ENCODE measurements around the gene SRSF2. TPM values are rescaled to one million over a fixed set of nuclear protein-coding genes. Genes with fewer than 3 reads are reported as not detected.

The SRSF2 gene
- total and polyA plus RNA-seq, 4 donors: 136 to 251 (median 193) TPM

GRCh38 chr17:76704805-76705204 lies 32.3 kb downstream of the SRSF2 start:
- Histone ChIP-seq H3K4me1 (ENCODE audit: control insufficient read depth in 5 of 5, insufficient read depth in 5 of 5, low read length in 5 of 5) (peaks cover 0 to 41% (median 24%) of the 10 kb centered on the region in 5 donors), H3K36me3 (ENCODE audit: control insufficient read depth in 4 of 4, insufficient read depth in 4 of 4, low read length in 4 of 4) (peaks cover 0 to 2% (median 0%) of the 10 kb centered on the region in 4 donors), H3K4me3 (no peak overlapping the region), H3K27ac (ENCODE audit: low read depth in 1 of 2, low read length in 1 of 2) (no peak overlapping the region), H3K9me3 (ENCODE audit: control insufficient read depth in 4 of 4, insufficient read depth in 3 of 4, low read length in 3 of 4) (peaks cover 0 to 2% (median 0%) of the 10 kb centered on the region in 4 donors), H3K27me3 (ENCODE audit: control insufficient read depth in 3 of 3, insufficient read depth in 3 of 3, low read length in 2 of 3) (no peaks in the 10 kb centered on the region), H3K9ac (ENCODE audit: insufficient read depth in 1 of 2, low read length in 2 of 2) (no peak overlapping the region)
- no peak for TF ChIP-seq CTCF (IDR thresholded peaks at IDR 0.05; ENCODE audit: control extremely low read depth, extremely low read depth)
- 37 to 71% methylated on average over 4 of the region's 4 CpGs for WGBS, 2 donors
- DNase-seq (no peak), ATAC-seq (ENCODE audit: insufficient read depth, low FRiP score) (no peak)

- WGBS, 2 donors: 89 to 96% methylated on average over 10 of the region's 10 CpGs
Observed at GRCh38 chr17:76702941-76703637, 34.0 kb downstream of the SRSF2 start.

DNA sequence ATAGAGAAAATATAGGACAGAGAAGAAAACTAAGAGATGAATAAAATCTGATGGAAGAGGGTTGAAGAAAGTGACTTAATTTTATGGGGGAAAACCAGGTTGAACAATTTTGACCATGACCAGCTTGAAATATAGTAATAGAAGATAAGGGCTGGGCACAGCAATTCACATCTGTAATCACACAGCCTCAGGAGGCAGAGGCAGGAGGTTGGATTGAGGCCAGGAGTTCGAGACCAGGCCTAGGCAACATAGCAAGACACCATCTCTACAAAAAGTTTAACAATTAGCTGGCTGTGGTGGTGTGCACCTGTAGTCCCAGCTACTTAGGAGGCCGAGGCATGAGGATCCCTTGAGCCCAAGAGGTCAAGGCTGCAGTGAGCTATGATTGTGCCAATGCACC lies 35.1 kb downstream of the SRSF2 start:
- Histone ChIP-seq H3K9me3 (ENCODE audit: control insufficient read depth in 4 of 4, insufficient read depth in 3 of 4, low read length in 3 of 4) (peaks cover 0 to 2% (median 0%) of the 10 kb centered on the region in 4 donors), H3K4me3 (no peak overlapping the region), H3K27me3 (ENCODE audit: control insufficient read depth in 3 of 3, insufficient read depth in 3 of 3, low read length in 2 of 3) (no peaks in the 10 kb centered on the region), H3K27ac (ENCODE audit: low read depth in 1 of 2, low read length in 1 of 2) (peak overlapping the region in 1 of 2 donors; percentile 92), H3K36me3 (ENCODE audit: control insufficient read depth in 4 of 4, insufficient read depth in 4 of 4, low read length in 4 of 4) (no peaks in the 10 kb centered on the region), H3K4me1 (ENCODE audit: control insufficient read depth in 5 of 5, insufficient read depth in 5 of 5, low read length in 5 of 5) (peaks cover 11 to 37% (median 25%) of the 10 kb centered on the region in 5 donors), H3K9ac (ENCODE audit: insufficient read depth in 1 of 2, low read length in 2 of 2) (peak overlapping the region in 1 of 2 donors; percentile 23)
- ATAC-seq (ENCODE audit: insufficient read depth, low FRiP score) (no peak), DNase-seq (no peak)
- 71 to 73% methylated on average over 2 of the region's 2 CpGs for WGBS, 2 donors
- no peak for TF ChIP-seq CTCF (IDR thresholded peaks at IDR 0.05; ENCODE audit: control extremely low read depth, extremely low read depth)

More at GRCh38 chr17:76702941-76703637, 34.0 kb downstream of the SRSF2 start:
- ATAC-seq (ENCODE audit: insufficient read depth, low FRiP score) (no peak), DNase-seq (no peak)
- peaks cover under 1 to 32% (median 17%) of the 10 kb centered on the region in 5 donors for H3K4me1 ChIP-seq (ENCODE audit: control insufficient read depth in 5 of 5, insufficient read depth in 5 of 5, low read length in 5 of 5)
- H3K9ac ChIP-seq (ENCODE audit: insufficient read depth in 1 of 2, low read length in 2 of 2): no peak overlapping the region
- H3K27ac ChIP-seq (ENCODE audit: low read depth in 1 of 2, low read length in 1 of 2): no peak overlapping the region
- H3K27me3 ChIP-seq (ENCODE audit: control insufficient read depth in 3 of 3, insufficient read depth in 3 of 3, low read length in 2 of 3): no peaks in the 10 kb centered on the region
- H3K36me3 ChIP-seq (ENCODE audit: control insufficient read depth in 4 of 4, insufficient read depth in 4 of 4, low read length in 4 of 4): peaks cover 0 to 2% (median 0%) of the 10 kb centered on the region in 4 donors
- no peak overlapping the region for H3K4me3 ChIP-seq
- peaks cover 0 to 2% (median 0%) of the 10 kb centered on the region in 4 donors for H3K9me3 ChIP-seq (ENCODE audit: control insufficient read depth in 4 of 4, insufficient read depth in 3 of 4, low read length in 3 of 4)
- TF ChIP-seq CTCF (IDR thresholded peaks at IDR 0.05; ENCODE audit: control extremely low read depth, extremely low read depth): no peak

All from lung (tissue), 12 donors.